GM21723 (cell line): ENCODE results near the gene MCRIP2.
"Not testable (repeated sequence)": the region's sequence is repeated elsewhere in the genome, so short reads cannot be mapped to it uniquely, and the experiment has no call there.

ENCODE experiments used
- ATAC-seq: cut with Tn5 transposase; IDR thresholded peaks from one replicate; pipeline ENCODE4 v1.9.1; 2021; ENCODE audit warnings: mild to moderate bottlenecking, moderate library complexity; ENCODE audit not compliant: unreplicated experiment

The MCRIP2 gene

DNA sequence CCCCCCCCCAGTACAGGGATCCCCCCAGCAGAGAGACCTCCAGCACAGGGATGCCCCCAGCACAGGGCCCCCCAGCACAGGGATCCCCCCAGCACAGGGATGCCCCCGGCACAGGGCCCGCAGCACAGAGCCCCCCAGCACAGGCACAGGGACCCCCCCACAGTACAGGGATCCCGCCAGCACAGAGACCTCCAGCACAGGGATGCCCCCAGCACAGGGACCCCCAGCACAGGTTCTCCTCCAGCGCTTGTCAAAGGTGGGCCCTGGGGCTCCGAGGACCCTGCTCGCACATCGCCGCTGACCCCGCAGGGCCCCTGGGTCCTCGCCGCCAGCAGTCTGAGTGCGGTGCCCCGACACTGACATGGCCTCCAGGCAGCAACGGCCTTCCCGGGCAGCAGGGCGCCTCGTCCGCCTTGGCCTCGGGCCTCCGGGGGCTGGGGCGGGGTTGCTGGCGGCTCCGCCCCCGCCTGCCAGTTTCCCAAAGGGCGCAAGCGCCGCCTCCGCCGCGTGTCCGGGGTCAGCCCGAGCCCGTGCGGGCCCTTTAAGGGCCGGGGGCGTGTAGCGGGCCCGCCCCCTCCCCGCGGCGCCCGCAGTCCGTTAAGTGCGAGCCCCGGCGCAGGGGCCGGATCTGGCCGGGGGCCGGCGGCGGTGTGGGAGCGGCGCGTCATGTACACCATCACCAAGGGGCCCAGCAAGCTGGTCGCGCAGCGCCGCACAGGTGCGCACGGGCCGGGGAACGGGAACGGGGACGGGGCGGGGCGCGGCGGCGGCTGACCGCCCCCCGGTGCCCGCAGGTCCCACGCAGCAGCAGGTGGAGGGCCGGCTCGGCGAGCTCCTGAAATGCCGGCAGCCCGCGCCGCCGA is at the start of gene MCRIP2:
Gene MCRIP2, plus strand, starts transcription at position 503 of the 863 bp plus-strand sequence. Its CDS starts 164 bp downstream, at position 667.
- peak; percentile 43 for ATAC-seq

DNA sequence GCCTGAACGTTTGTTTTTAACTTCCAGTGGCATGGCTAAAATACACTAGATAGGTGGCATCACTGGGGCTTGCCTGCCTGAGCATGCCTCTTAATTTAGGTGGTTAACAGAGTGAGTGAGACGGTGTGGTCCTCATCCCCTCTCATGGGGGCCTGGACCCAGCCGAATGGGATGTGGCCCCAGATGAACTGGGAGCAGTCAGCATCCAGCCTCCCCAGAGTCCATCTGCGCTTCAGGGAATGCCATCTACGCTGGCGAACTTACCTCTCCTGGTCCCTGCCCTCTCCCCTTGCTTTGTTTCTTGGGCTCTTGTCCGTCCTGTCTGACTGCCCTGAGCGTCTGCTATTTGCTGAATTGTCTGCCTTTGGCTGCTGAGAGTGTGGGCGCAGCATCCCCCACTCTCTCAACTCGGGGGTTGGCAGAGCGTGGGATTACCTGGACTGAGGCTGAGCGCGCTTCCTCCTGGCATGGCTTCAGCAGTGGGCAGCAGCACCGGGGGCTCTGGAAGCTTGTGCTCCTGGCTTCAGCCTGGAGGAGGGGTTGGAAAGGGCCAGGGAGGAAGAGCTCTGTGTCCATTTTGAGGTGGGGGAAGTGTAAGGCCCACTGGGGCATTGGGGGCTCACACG is 49.6 kb upstream of the MCRIP2 start:
- ATAC-seq = no peak

DNA sequence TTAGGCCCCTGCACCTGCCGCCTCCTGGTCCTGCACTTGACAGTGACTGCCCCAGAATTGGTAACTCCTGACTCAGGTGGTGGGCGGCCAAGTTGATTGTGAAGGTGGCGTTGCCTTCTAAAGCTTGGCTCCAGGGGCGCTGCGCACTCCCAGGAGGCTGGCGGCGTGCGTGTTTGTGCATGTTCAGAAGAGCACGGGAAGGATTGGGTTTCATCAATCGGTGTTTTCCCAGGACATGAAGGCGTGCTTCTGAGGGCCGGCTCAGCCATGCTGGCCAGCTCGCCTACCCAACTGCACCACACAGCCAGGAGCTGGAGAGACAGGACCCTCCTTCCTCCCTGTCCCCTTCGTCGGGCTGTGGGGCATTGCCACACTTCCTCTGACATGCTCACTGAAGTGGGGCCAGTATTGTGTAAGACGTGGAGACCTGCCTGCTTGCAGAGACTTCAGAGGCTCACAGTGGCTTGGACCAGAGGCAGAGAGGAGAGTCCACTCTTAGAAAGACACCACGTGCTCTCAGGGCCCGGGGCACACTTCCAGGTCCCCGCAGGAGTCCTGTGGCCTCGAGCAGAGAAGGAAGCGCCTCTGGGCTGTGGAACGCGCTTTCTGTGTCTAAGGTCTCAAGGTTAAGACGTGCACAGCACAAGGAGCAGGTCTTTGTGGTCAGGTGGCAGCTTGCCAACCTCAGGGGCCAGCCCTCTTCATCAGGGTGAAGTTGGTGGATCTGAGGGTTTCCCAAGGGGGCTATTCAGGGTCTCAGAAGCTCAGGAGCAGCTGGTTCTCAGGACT is 48.9 kb upstream of the MCRIP2 start:
- no peak for ATAC-seq

GRCh38 chr16:593406-593805 is 48.2 kb upstream of the MCRIP2 start:
- ATAC-seq = no peak

DNA sequence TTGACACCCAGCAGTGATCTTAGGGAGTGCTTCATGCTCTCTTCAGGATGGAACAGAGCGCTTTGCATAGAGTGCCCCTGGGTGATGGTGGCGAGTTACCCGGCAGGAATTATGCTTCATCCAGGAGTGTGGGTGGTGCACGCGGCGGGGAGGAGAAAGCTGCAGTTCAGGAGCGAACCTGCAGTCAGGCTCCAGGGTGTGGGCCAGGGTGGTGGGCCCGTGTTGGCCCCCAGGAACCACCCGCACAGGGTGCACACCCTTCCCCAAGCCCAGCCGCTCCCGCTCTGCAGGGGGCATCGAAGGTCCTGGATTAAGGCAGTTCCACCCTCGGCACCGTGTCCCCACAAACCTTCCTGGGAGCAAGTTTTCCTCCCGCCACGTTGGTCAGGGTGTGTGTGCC is 47.8 kb upstream of the MCRIP2 start:
- ATAC-seq = no peak

DNA sequence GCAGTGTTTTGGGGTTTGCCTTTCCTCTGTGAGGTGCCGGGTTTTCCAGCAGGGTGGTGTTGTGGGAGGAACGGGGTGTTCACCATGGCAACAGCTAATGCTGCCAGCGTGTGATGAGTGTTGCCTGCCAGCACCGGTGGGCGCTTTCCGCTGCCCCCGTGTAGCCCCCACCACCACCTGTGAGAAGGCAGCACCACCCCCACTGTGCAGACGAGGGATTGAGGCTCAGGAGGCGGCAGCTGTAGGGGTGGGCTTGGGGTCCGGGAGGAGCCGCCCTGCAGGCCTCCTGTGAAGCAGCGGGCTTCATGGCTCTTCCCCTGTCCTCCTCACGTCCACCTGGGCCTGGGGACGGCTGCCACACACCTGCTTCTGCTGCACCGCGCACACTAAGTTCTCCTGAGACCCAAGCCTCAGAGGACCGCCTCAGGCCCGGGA is 46.5 kb upstream of the MCRIP2 start:
- ATAC-seq = no peak

DNA sequence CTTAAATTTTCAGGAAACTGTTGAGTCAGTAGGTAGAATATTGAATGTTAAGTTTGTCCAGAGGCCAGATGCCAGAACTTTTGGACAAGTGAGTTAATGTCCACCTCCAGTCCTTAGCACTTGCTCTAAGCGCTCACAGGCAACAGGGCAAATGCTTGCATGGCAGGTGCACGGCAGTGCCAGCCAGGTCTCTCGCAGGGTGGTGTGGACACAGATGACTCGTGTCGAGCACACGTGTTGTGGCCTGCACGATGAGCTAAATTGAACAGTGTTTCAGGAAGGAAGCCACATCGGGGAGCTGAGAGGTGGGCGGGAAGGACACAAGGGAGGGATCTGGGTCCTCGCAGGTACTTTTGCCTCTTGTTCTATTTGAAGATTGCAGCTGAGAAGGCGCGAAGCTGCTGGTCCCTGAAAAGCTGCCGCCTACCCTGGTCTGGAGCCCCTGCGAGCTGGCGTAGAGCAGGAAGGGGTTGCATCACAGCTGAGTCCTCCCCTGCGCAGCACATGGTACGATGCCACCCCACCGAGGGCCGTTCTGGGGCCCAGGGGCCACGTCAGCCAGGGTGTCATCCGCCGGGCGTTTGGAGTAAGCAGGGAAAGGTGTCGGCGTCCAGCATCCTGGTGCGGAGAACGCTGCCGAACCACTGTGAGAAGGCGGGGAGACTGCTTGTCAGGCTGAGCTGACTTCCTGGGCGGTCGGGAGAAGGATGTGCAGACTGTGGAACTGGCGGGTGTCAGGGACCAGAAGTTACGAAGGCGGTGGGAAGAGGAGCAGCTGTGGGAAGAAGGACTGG is 45.5 kb upstream of the MCRIP2 start:
- no peak for ATAC-seq

DNA sequence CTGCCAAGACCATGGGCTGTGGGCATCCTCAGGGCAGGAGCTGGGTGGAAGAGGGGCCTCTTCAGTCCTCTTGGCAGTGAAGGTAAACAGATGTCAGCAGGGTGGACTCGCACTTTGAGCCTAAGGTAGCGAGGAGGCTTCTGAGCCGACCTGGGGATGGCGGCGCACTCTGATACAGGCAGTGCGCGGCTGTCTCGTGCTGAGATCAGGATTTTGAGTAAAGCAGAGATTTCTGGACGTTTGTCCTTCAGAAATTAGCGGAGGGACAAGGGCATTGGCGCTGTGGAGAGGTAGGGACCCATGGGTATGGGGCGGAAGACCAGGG is 44.9 kb upstream of the MCRIP2 start:
- no peak for ATAC-seq

DNA sequence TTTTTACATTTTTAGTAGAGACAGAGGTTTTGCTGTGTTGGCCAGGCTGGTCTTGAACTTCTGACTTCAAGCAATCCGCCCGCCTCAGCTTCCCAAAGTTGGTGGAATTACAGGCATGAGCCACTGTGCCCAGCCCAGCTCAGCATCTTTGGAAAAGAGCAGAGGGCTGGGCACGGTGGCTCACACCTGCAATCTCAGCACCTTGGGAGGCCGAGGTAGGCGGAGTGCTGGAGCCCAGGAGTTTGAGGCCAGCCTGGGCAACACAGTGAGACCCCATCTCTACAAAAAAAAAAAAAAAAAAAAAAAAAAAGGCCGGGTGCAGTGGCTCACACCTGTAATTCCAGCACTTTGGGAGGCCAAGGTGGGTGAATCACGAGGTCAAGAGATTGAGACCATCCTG is 44.0 kb upstream of the MCRIP2 start:
- not testable (repeated sequence) for ATAC-seq

- ATAC-seq = no peak
Measured at GRCh38 chr16:598823-599739, 42.5 kb upstream of the MCRIP2 start.

DNA sequence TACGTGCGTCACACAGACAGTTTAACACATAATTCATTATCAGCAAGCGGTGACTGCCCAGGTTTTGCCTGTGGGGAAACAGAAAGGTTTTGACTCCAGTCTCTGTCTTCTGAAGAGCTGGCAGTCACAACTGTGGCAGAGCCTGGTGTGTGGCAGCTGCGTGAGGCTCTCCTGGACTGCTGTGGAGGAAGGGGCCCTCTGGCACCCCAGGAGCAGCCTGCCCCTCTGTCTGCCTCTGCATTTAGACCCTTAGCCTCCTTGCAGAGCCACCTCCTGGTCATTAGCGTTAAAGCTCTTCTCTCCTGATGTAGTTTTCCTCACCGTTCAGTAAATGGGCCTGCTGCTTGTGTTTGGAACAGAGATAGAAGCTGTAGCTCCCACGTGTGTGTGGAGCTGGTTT is 40.8 kb upstream of the MCRIP2 start:
- no peak for ATAC-seq

GRCh38 chr16:603933-604332 is 37.7 kb upstream of the MCRIP2 start:
- ATAC-seq = no peak

DNA sequence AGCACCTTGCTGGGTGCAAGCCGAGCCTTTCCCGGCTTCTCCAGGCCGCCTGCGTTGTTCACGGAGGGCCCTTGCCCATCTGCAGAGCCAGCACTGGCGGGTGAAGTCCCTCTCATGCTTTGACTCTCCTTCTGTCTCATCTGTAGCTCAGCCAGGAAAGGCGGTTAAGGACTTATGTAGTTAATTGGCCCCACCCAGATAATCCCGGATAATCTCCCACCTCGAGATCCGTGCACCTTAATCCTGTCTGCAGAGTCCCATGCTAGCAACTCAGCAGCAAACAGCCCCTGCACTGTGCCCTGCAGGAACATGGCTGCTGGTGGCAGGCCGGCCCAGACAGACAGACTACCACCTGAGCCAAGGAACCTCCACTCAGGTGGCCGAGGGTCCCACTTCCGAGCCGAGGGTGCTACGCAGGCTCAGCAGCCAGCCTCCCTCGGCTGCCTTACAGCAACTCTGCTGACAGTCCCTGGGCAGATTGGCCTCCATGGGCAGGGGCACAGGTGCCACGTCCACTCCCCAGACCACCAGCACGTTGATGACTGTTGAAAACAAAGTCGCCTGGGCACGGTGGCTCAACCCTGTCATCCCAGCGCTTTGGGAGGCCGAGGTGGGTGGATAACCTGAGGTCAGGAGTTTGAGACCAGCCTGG is 34.8 kb upstream of the MCRIP2 start:
- ATAC-seq = no peak

DNA sequence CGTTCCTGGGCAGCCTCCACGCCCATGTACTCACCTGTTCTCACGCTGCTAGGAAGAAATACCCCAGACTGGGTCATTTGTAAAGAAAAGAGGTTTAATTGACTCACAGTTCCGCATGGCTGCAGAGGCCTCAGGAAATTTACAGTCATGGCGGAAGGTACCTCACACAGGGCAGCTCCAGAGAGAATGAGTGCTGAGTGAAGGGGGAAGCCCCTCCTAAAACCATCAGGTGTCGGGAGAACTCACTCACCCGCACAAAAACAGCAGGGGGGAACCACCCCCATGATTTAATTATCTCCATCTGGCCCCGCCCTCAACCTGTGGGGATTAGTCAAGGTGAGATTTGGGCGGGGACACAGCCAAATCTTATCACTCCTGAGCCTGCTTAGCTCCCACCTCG is 33.6 kb upstream of the MCRIP2 start:
- no peak for ATAC-seq

- ATAC-seq = no peak
Measured at GRCh38 chr16:609316-609715, 32.3 kb upstream of the MCRIP2 start.

DNA sequence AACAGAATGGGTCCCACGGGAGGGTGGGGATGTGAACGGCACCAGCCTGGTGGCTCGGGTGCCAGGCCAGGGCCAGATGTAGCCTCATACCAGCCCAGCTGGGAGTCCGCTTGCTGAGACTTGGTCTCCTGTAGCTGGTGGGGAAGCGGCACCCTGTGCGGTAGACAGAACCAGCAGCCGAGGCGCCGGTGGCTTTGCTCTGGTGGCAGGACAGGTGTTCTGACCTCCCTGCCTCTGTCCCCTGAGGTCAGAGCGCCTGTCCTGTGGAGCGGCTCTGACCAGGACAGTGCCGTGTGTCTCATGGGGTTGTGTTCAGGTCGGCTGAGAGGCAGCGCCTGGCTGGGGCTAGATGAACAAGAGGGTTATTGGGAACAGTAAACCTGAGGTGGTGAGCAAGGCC is 31.6 kb upstream of the MCRIP2 start:
- no peak for ATAC-seq

- ATAC-seq = no peak
Measured at GRCh38 chr16:610513-611381, 30.9 kb upstream of the MCRIP2 start.

DNA sequence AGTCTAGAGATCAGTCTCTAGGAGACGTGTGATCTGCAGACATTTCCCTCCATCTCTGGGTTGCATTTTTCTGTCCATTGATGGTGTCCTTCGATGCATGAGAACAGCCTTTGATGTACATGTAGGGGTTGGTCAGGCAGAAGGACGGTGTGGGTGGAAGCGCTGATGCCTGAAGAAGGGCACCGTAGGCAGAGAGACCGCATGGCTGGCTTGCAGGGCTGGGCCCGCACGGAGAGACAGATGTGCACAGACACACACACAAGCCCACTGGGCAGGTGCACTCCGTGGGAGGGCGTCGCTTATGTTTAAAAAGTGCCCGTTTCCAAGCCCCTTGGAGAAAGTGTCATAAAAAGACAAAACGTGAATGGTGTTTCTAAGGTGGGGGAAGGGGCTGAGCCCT is 26.5 kb upstream of the MCRIP2 start:
- ATAC-seq = no peak
